CD4-positive, alpha-beta T cell treated with Interleukin-1 beta for 1 hour (primary cell): Measurements from ENCODE around the gene MED12L.

Source experiments
- DNase-seq, 2 donors: peaks; one replicate each; pipeline ENCODE4 v3.0.0-alpha.2; 2020 to 2022

MED12L gene

GRCh38 chr3:151330379-151330778 is 244.9 kb downstream of the MED12L start:
- DNase-seq = no peak

GRCh38 chr3:151330899-151331298 is 245.4 kb downstream of the MED12L start:
- DNase-seq = no peak

GRCh38 chr3:151331696-151332095 is 246.2 kb downstream of the MED12L start:
- DNase-seq = no peak

GRCh38 chr3:151345859-151346258 is 260.4 kb downstream of the MED12L start:
- DNase-seq = no peak

GRCh38 chr3:151346292-151346691 is 260.8 kb downstream of the MED12L start:
- DNase-seq = no peak

GRCh38 chr3:151347432-151347831 is 262.0 kb downstream of the MED12L start:
- peak in 1 of 2 donors; percentile 45 for DNase-seq

- no peak for DNase-seq
These were observed 265.2 kb downstream of the MED12L start for GRCh38 chr3:151350656-151351055.

- no peak for DNase-seq
These were observed 265.8 kb downstream of the MED12L start for GRCh38 chr3:151351219-151351618.

GRCh38 chr3:151351648-151352047 is 266.2 kb downstream of the MED12L start:
- no peak for DNase-seq

GRCh38 chr3:151356794-151357462 is 271.5 kb downstream of the MED12L start:
- no peak for DNase-seq

- no peak for DNase-seq
These were observed 272.0 kb downstream of the MED12L start for GRCh38 chr3:151357463-151357850.

GRCh38 chr3:151362751-151363174 is 277.3 kb downstream of the MED12L start:
- no peak for DNase-seq

GRCh38 chr3:151366993-151367392 is 281.5 kb downstream of the MED12L start:
- no peak for DNase-seq

GRCh38 chr3:151367448-151367847 is 282.0 kb downstream of the MED12L start:
- DNase-seq = no peak

GRCh38 chr3:151371526-151371925 is 286.1 kb downstream of the MED12L start:
- DNase-seq = no peak

GRCh38 chr3:151372063-151372820 is 286.8 kb downstream of the MED12L start:
- no peak for DNase-seq

- no peak for DNase-seq
These were observed 292.4 kb downstream of the MED12L start for GRCh38 chr3:151377768-151378385.

- DNase-seq = no peak
These were observed 293.7 kb downstream of the MED12L start for GRCh38 chr3:151379083-151379734.

- DNase-seq = no peak
These were observed 297.2 kb downstream of the MED12L start for GRCh38 chr3:151382671-151383070.

GRCh38 chr3:151383111-151383510 is 297.6 kb downstream of the MED12L start:
- DNase-seq = no peak

GRCh38 chr3:151383956-151384355 is 298.5 kb downstream of the MED12L start:
- no peak for DNase-seq

GRCh38 chr3:151384741-151385174 is 299.3 kb downstream of the MED12L start, which contains the start of gene P2RY12:
P2RY12 (minus strand) TSS chr3:151384753; CDS start chr3:151338845, 45,908 bp downstream.
- DNase-seq = no peak

- DNase-seq = no peak
These were observed 300.6 kb downstream of the MED12L start for GRCh38 chr3:151386056-151386455.
